ENCODE results near the gene SMAD6.
"Not testable (repeated sequence)": the region's sequence is repeated elsewhere in the genome, so short reads cannot be mapped to it uniquely, and the experiment has no call there.

SMAD6 gene

GRCh38 chr15:66677336-66677735 lies 24.7 kb upstream of the SMAD6 start:
- no peak for DNase-seq

- no peak for DNase-seq
These were observed 22.9 kb upstream of the SMAD6 start for GRCh38 chr15:66679061-66679656.

- peak; percentile 68 for DNase-seq
These were observed 22.4 kb upstream of the SMAD6 start for GRCh38 chr15:66679657-66680108.

GRCh38 chr15:66680502-66680901 lies 21.5 kb upstream of the SMAD6 start:
- DNase-seq = no peak

- DNase-seq = no peak
These were observed 20.6 kb upstream of the SMAD6 start for GRCh38 chr15:66681395-66681794.

- DNase-seq = no peak
These were observed 19.8 kb upstream of the SMAD6 start for GRCh38 chr15:66682246-66682645.

- DNase-seq = no peak
These were observed 19.2 kb upstream of the SMAD6 start for GRCh38 chr15:66682865-66683264.

- DNase-seq = no peak
These were observed 17.8 kb upstream of the SMAD6 start for GRCh38 chr15:66684136-66684681.

- DNase-seq = no peak
These were observed 16.3 kb upstream of the SMAD6 start for GRCh38 chr15:66685638-66686150.

GRCh38 chr15:66690912-66691311 lies 11.1 kb upstream of the SMAD6 start:
- DNase-seq = not testable (repeated sequence)

- no peak for DNase-seq
These were observed 10.3 kb upstream of the SMAD6 start for GRCh38 chr15:66691727-66692126.

- DNase-seq = no peak
These were observed 9.6 kb upstream of the SMAD6 start for GRCh38 chr15:66692391-66692790.

- DNase-seq = no peak
These were observed 9.0 kb upstream of the SMAD6 start for GRCh38 chr15:66692808-66693596.

GRCh38 chr15:66696770-66697169 lies 5.3 kb upstream of the SMAD6 start:
- no peak for DNase-seq

GRCh38 chr15:66698318-66698961 lies 3.6 kb upstream of the SMAD6 start:
- DNase-seq = peak; percentile 60

GRCh38 chr15:66698971-66699370 lies 3.1 kb upstream of the SMAD6 start:
- no peak for DNase-seq

GRCh38 chr15:66700412-66700801 lies 1.6 kb upstream of the SMAD6 start:
- DNase-seq = no peak

- peak; percentile 83 for DNase-seq
These were observed 1.1 kb upstream of the SMAD6 start for GRCh38 chr15:66700802-66701421.

GRCh38 chr15:66701422-66702034 lies 508 bp upstream of the SMAD6 start:
- DNase-seq = peak; percentile 83

GRCh38 chr15:66702787-66703539 lies 927 bp downstream of the SMAD6 start:
- DNase-seq = peak; percentile 77

- DNase-seq = no peak
These were observed 1.5 kb downstream of the SMAD6 start for GRCh38 chr15:66703540-66703941.

All from retina (tissue), 1 donor.